AG04450 (cell line): ENCODE data around the gene PLPP3. TPM values are rescaled to one million over a fixed set of nuclear protein-coding genes. Genes with fewer than 3 reads are reported as not detected.

ENCODE experiments used
- CTCF ChIA-PET: fragments of 300-600, 350-600 bp; formaldehyde crosslinking; extraction: SDS; loops from one replicate; lab custom pipeline; 2022; ENCODE audit warnings: antibody characterized with exemption, inconsistent platforms; lab: Charles Lee
- POLR2A ChIA-PET: fragments of 350-600 bp; formaldehyde crosslinking; extraction: SDS; loops from one replicate; lab custom pipeline; 2021; ENCODE audit warnings: antibody characterized with exemption, inconsistent platforms; lab: Yijun Ruan, JAX
- DNase-seq: peaks from one replicate; pipeline ENCODE4 v3.0.0-alpha.2; 2011; ENCODE audit warnings: low read depth, low spot score
- H3K27ac ChIP-seq: one replicate; pipeline ENCODE4 v1.5.1; 2012; ENCODE audit warnings: low read depth, low read length, control low read depth
- H3K27me3 ChIP-seq: one replicate; pipeline ENCODE4 v1.6.0; 2012; ENCODE audit warnings: low read length; ENCODE audit not compliant: control insufficient read depth, insufficient read depth
- H3K4me3 ChIP-seq: 2 replicates; pipeline ENCODE4 v1.5.1; 2011; ENCODE audit warnings: mild to moderate bottlenecking, low read depth, low read length, control low read depth
- H3K9me3 ChIP-seq: 2 replicates; pipeline ENCODE4 v1.5.1; 2012; ENCODE audit warnings: low read length; ENCODE audit not compliant: control insufficient read depth, insufficient read depth
- polyA plus RNA-seq: library from polyadenylated mRNA; depleted of rRNA; stranded (reverse); fragments of >200 nt; gene quantifications from 2 replicates; pipeline ENCODE4 v1.2.3, GENCODE V29; 2011
- TF ChIP-seq, protein P1 (sequence below): IDR thresholded peaks from 2 replicates; pipeline ENCODE4 v1.5.1; 2011; ENCODE audit warnings: low read depth, low read length, control low read depth, inconsistent platforms

The PLPP3 gene
- polyA plus RNA-seq, 1 experiment = 210 TPM

DNA sequence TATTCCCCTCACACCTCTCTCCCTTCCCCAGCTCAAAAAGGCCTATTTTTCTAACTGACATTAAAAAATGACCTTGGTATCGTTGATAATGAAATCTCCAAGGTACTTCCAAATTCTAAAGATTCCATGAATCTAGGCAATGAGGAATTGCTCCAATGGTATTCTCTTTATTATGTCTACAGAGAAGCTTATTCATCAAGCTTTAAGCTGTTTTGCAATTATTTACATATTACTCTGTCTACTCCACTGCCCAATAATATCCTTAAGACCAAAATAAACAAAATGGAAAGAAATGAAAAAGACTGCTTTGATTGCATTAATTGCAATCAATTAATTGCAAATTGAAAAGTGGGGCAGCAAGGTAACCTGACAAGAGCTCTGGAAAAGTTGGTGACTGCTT lies 7.9 kb downstream of the PLPP3 start:
- ChIA-PET CTCF (interaction anchor here (0.9 to 2.6 kb wide), 2 partner anchors 13 to 250 kb away, joined by 3 to 8 read pairs; no protein-coding TSS in a partner anchor), POLR2A (interaction anchor here (0.5 to 0.7 kb wide), 2 partner anchors 84 to 106 kb away, joined by 3 read pairs; no protein-coding TSS in a partner anchor)
- Histone ChIP-seq H3K27me3 (no peaks in the 10 kb centered on the region), H3K27ac (no peak overlapping the region), H3K9me3 (no peaks in the 10 kb centered on the region), H3K4me3 (no peak overlapping the region)
- no peak for DNase-seq
- TF ChIP-seq, protein P1, sequence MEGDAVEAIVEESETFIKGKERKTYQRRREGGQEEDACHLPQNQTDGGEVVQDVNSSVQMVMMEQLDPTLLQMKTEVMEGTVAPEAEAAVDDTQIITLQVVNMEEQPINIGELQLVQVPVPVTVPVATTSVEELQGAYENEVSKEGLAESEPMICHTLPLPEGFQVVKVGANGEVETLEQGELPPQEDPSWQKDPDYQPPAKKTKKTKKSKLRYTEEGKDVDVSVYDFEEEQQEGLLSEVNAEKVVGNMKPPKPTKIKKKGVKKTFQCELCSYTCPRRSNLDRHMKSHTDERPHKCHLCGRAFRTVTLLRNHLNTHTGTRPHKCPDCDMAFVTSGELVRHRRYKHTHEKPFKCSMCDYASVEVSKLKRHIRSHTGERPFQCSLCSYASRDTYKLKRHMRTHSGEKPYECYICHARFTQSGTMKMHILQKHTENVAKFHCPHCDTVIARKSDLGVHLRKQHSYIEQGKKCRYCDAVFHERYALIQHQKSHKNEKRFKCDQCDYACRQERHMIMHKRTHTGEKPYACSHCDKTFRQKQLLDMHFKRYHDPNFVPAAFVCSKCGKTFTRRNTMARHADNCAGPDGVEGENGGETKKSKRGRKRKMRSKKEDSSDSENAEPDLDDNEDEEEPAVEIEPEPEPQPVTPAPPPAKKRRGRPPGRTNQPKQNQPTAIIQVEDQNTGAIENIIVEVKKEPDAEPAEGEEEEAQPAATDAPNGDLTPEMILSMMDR = no peak

DNA sequence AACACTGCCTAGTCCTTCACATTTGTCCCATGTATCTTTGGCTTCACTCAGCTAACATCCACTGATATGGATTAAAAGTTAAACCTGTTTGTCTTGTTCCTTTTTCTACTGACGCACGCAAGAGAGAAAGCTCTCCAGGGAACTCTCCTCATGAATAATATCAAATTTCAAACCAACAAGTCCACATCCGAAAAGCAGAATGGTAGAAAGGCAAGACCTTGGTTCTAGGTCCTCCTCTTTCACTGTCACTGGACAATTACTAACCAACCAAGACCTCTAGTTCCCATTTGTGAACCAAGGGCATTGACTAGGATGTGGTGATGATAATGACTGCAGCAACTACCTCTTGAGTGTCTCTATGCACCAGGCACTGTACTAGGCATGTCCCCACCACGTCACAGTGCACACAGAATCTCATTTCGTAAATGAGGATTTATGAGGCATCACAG lies 8.4 kb downstream of the PLPP3 start:
- Histone ChIP-seq H3K27me3 (no peaks in the 10 kb centered on the region), H3K4me3 (no peak overlapping the region), H3K27ac (no peak overlapping the region), H3K9me3 (no peaks in the 10 kb centered on the region)
- CTCF ChIA-PET = interaction anchor here (2.6 kb wide), 1 partner anchor 250 kb away, joined by 8 read pairs; no protein-coding TSS in a partner anchor
- TF ChIP-seq, protein P1 = no peak
- POLR2A ChIA-PET = no interaction called here
- no peak for DNase-seq

DNA sequence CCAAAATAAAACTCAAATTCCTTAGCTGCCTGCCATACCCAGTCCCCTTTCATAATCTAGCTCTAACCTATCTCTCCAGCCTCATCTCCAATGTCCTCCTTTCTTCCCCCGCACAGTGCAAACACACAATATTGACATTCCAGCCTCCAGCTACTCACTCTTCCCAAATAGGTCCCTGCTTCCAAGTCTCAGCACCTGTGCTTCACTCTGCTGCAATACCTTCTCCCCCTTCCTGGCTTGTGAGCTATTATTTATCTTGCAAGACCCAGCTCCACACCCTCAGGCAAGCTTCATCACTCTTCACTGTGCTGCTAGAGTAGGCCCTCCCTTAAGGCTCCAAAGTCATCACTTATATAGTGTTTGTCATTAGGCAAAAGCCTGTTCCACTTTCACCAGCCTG lies 9.7 kb downstream of the PLPP3 start:
- ChIA-PET POLR2A (interaction anchor here (0.8 kb wide), 1 partner anchor 10 kb away, joined by 3 read pairs; the partner anchor contains the start of gene PLPP3), CTCF (interaction anchor here (0.5 kb wide), 1 partner anchor 42 kb away, joined by 3 read pairs; no protein-coding TSS in a partner anchor)
- H3K9me3 ChIP-seq = no peaks in the 10 kb centered on the region
- TF ChIP-seq, protein P1 = no peak
- no peaks in the 10 kb centered on the region for H3K27me3 ChIP-seq
- no peak overlapping the region for H3K27ac ChIP-seq
- no peak overlapping the region for H3K4me3 ChIP-seq
- DNase-seq = no peak

DNA sequence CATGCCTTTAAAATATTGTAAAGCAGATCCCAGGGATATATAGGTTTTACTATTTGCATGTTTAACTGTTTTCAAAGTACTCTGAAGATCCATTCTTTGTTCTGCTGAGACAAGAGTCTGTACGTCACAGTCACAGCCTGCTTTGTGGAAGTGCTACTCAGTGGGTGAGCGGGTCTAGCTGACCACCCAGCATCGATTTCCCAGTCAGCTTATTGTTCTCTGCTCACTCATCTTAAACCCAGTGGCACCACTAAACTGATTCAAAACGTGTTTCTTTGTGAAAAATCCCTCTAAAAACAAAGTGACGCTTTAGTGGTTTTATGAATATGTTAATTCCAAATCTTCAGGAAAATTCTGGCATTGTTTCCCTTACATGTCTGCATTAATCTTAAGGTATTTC lies 12.4 kb downstream of the PLPP3 start:
- no peaks in the 10 kb centered on the region for H3K9me3 ChIP-seq
- TF ChIP-seq, protein P1 = no peak
- no peak for DNase-seq
- H3K27me3 ChIP-seq = no peaks in the 10 kb centered on the region
- H3K4me3 ChIP-seq = no peak overlapping the region
- ChIA-PET CTCF (no interaction called here), POLR2A (interaction anchor here (0.6 to 0.7 kb wide), 2 partner anchors 13 to 756 kb away, joined by 3 to 7 read pairs; partner anchors contain the start of gene PLPP3)
- H3K27ac ChIP-seq = no peak overlapping the region

DNA sequence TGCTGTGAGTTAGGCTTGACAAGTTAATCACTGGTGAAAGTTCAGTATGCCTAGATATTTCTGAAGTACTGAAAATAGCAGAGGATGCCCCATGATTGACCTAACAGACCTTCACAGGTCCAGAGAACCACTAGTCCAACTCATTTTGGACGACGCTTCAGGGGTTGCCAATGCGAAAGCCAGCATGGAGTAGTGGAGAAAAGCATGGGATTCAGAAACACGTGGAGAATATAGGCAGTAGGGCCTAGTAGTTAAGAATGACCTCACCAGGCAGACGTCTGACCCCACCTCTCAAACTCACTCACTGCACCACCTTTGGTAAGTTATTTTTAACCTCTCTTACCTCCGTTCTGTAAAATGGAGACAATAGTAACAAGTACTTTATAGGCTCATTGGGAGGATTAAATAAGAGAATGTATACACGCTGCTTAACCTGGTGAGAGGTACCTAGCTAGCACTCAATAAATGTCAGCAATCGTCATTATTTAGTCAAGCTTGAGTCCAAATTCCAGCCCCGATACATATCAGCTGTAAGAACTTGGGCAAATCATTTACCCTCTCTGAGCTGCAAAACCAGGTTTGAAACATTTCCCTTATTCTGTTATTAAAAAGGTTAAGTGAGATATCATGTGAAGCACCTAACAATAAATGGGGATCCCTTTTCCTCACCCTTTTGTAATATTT lies 13.2 kb downstream of the PLPP3 start:
- H3K4me3 ChIP-seq = no peak overlapping the region
- no peaks in the 10 kb centered on the region for H3K9me3 ChIP-seq
- no peak for DNase-seq
- no peak overlapping the region for H3K27ac ChIP-seq
- ChIA-PET POLR2A (no interaction called here), CTCF (no interaction called here)
- H3K27me3 ChIP-seq = no peaks in the 10 kb centered on the region
- TF ChIP-seq, protein P1 = no peak
